GM18508 (cell line): Measurements from ENCODE around the gene CCDC194.

Source experiments
- ATAC-seq: cut with Tn5 transposase; IDR thresholded peaks from one replicate; pipeline ENCODE4 v1.9.1; 2021; ENCODE audit warnings: moderate number of reproducible peaks; ENCODE audit not compliant: insufficient read depth, unreplicated experiment

The CCDC194 gene

DNA sequence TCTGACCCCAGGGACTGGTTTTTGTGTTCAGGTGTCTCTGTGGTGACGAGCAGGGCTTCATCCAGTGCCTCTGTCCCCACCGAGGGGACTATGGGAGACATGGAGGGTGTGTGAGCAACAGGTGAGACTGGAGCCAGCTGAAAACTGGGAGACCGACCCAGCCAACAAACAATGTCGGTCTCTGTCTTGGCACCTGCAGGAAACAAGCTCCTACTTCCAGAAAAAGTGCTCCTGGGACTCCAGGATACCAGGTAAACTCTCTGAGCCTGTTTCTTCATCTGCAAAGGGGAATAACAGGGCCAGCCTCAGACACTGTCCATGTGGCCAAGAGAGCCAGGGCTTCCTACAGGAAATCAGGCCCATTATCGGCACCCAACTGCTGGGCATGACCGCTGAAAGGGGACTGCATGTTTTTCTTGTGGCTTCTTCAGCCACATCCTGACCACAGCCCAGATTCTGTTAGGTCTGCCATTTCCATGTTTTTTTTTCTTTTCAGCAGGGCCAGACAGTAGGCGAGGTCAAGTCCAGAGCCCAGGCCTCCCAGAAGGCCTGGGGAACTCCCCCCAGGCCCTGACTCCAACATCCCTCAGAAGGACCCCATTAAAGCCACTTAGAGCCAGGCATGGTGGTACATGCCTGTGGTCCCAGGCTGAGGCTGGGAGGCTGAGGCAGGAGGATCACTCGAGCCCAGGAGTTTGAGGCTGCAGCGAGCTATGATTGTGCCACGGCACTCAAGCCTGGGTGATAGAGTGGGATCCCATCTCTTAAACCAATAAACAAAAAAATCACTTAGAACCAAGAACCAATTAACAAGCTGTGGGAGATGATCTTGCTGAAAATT, 12.3 kb upstream of the CCDC194 start:
- ATAC-seq, result no peak

DNA sequence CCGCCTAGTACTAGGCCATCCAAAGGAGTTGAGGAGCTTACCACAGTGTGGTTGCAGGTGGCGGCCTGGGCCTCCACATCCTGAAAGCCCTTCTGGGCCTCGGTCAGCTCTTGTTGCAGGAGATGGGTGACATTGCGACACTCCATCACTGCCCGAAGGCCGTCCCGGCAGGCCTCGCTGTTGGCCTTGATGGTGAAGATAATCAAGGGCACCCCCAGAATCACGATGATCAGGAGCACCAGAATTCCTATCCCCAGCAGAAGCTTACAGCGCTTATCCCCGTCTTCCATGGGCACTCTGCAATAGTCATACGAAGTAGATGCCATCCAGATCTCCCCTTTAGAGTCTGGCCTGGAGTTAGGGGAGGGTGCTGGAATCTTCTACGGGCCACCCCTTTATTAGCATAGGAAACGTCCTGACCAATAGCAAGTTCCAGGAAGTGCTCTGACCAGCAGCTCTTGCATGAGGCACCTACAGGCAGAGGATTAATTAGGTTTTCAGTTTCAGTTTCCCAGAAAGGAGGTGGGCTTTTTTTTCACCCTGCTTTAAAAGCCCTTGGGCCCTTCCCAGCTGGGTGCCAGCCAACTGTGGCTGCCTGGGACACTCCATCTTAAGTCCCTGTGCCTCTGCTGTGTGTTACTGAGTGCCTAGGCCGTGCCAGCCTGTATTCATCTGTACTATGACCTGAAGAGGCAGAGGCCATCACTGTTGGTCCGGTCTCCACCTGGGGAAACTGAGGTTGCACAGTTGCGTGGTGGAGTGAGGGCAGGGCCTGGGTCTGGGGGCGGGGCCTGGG, 11.5 kb upstream of the CCDC194 start, which contains the start of gene BST2:
Gene BST2, minus strand, starts transcription at position 381 of the 796 bp plus-strand sequence. Its CDS starts 55 bp downstream, at position 326.
- peak; percentile 62 for ATAC-seq

DNA sequence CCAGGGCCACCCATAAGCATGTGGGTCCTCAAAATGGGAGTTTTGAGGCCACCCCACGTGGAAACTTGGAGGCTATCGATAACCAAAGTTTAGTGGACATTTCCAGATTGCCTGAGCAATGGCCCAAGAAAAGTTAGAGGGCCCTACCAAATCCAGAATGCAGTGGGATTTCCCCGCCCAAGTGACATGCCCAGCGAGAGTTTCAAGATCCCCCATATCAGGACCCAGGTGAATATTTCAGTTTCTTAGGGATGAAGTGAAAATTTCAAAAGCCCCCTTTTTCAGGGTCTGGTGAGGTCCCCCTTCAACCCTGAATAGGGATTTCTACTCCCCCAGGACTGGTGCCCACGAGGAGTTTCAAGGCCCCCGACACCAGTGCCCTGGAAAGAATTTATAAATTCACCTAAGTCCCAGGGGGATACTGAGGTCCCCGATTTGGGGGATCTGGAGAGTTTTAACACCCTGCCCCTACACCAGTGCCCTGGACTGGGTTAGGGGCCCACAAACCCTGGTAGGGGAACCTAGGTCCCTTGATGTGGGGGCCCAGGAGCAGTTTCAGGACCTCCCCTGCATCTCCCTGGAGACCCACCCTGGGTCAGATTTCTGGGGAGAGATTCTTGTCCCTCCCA, 10.7 kb upstream of the CCDC194 start:
- ATAC-seq, result peak; percentile 3

DNA sequence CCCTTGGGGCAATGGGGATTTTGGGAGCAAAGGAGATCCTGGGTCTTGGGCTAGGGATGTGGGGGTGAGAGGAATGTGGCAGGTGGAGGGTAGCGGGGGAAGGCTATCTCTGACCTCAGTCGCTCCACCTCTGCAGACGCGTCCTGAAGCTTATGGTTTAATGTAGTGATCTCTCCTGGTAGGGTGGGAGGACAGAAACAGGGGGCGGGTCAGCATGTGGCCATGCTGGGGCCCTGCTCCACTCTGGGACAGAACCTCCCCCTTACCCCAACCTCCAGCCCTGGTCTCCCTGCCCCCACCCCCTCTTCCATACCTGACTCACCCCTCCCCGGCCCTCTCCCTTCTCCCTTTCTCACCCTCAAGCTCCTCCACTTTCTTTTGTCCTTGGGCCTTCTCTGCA, 10.0 kb upstream of the CCDC194 start:
- no peak for ATAC-seq

DNA sequence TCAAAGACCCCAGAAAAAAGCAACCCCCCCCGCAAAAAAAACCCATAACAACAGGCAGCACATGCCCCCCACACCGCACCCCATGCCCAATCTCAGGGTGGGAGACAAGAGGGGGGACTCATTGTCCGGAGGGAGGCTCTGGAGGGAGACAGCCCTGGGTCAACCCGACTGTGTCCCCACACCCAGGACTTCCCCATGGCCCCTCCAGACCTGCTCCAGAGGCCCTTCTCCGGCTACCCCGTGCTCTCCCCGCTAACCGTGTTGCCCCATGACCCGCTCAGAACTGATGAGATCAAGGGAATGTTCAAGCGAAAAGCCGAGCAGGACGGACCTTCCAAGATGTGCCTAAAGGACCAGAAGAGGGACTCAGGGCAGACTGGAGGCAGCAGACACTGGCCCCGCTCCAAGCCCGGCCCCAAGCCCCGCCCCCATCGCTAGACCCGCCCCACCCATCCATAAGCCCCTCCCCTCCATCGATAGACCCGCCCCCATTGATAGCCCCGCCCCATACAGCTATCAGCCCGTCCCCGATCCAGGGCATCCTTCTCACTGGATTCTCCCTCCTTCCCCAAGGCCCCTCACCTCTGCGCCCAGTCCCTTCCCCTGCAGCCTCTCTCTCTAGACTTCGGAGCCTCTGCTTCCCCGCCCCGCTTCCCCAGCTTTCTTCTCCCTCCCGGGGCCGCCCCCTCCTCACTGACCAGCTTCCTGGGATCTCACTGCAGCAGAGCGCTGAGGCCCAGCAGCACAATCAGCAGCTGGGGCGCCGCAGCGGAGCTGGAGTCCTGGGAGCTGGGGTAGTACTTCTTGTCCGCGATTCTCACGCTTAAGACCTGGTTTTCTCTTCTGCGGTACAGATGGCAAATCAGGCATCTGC, 9.2 kb upstream of the CCDC194 start:
- no peak for ATAC-seq

DNA sequence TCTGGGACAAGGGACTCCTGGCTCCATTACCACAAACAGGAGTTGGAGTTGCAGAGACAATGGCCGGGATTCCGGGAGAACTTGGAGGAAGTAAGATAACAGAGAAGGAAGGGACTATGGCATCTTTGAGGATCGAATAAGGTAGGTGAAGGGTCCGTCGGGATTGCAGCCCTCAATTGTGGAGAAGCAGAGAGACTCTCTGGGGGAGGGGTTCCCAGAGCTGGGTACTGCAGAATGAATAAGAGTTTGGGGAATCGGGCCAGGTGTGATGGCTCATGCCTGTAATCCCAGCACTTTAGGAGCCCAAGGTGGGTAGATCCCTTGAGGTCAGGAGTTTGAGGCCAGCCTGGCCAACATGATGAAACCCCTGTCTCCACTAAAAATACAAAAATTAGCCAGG, 7.6 kb upstream of the CCDC194 start:
- ATAC-seq, result no peak

DNA sequence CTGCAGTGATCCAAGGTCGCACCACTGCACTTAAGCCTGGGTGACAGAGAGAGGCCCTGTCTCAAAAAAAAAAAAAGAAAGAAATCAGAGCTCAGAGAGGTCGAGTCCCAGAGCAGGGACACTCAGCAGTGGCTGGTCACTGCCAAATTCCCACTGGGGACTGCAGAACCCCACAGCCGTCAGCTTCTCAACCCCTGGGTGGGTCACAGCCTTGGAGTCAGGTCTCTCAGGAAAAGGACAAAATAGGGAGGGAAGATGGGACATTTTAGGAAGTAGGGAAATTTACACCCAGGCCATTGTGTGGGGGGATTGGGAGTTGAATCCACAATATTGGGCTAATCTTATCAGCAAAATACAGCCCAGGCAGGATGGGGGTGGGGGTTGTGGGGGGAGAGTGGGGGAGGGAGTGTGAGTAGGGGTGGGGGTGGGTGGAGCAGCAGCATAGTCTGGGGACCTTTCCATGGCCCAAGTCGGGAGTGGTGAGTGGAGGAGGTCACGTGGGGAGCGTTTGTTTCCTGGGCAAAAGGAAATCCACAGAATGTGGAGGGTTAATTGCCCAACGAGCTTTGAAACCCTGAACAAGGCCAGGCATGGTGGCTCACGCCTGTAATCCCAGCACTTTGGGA, 5.0 kb upstream of the CCDC194 start:
- ATAC-seq, result no peak

DNA sequence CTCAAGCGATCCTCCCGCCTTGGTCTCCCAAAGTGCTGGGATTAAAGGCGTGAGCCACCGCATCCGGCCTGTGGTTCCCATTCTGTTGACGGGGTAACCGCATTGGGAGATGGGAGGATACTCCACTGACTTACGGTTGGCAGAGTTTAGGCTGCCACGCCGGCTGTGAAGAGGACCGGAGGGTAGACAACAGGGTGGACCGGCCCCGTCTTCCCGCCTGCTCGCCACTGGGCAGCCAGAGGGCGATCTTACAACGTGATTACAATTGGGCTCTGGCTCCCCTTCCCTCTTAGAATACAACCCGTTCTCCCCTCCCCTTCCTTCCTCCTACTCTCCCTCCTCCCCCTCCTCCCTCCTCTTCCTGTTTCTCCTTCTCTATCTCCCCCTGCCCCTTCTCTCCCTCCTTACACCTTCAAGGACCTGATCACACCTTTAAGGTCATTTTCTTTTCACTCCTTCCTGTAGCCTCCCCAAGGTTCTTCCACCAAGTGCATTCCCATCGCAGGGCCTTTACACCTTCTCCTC, 957 bp upstream of the CCDC194 start:
- no peak for ATAC-seq

DNA sequence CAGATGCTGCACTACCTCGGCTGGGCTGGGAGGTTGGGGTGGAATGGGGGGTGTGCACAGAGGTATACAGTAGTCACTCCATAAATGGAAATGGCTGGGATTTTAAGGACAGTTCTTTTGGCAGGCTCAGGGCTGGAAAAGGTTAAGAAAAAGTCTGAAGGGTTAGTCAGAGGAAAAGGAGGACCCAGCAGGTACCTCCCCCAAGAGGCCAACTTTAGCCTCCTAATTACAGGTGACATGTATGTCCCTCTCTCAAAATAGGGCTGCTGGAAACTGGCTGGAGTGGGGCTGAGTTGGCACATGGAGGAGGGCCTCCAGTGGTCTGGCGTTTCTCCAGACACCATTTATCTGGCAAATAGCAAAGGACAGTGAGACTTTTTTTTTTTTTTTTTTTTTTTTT, 994 bp downstream of the CCDC194 start:
- ATAC-seq, result no peak

DNA sequence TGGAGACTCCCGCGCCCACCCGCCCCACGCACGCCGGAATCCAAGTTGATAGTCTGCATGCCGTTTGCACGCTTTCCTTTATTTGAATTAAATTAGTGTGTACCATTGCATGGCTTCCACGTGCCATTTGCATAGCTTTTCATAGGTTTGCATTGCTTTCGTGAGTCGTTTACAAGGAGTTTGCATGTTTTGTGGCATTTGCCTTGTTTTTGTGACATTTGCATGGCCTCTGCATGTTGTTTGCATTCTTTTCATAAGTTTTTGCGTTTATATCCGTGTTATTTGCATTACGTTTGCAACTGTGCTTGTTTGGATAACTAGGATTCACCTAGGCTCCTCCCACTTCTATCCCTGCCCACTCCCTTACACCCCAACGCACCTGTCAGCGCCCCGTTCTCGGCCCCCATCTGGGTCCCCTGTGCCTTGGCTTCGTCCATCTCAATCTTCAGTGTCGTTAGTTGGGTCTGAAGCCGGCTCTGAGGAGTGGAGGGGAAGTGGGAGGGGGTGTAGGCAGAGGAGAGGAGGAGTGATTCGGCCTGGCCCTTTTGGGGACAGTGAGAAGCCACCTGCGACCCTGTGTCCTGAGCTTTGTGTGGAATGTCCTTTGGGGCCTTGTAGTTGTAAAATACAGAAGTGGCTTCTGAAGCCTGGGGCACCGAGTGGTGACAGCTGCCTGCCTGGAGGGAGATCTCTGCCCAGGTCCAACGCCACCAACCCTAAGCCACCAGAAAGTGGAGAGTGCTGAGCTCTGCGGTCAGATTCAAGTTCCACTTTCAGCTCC, 2.4 kb downstream of the CCDC194 start:
- no peak for ATAC-seq

DNA sequence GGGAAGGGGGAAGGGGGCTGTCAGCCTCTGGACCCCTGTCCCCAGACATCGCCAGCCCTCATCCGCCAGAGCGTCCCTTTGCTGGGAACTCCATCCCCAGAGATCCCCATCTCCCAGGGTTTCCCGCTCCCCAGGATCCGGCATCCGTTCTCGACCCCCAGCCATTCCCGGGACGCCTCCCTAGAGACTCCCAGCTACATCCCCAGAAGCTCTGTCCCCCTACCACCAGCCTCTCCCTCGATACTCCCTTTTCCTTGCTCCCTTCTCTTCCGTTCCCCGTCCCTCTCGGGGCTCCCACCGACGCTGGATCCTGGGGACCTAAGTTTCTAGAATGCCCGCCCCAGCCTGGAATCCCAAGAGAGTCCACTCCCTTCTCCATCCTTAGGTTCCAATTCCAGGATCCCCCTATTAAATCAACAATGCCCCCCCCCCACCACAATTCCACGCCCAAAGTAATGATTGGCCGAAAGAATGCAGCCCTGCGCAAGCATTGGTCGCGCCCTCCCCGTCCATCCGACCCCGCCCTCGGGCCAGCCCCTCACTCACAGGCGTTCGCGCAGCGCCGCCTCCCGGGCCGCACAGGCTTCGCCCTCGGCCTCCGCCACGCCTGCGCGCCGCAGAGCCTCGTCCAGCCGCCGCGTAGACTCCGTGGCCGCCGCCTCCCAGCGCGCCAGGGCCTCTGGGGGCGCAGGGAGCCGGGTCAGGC, 3.2 kb downstream of the CCDC194 start:
- no peak for ATAC-seq

DNA sequence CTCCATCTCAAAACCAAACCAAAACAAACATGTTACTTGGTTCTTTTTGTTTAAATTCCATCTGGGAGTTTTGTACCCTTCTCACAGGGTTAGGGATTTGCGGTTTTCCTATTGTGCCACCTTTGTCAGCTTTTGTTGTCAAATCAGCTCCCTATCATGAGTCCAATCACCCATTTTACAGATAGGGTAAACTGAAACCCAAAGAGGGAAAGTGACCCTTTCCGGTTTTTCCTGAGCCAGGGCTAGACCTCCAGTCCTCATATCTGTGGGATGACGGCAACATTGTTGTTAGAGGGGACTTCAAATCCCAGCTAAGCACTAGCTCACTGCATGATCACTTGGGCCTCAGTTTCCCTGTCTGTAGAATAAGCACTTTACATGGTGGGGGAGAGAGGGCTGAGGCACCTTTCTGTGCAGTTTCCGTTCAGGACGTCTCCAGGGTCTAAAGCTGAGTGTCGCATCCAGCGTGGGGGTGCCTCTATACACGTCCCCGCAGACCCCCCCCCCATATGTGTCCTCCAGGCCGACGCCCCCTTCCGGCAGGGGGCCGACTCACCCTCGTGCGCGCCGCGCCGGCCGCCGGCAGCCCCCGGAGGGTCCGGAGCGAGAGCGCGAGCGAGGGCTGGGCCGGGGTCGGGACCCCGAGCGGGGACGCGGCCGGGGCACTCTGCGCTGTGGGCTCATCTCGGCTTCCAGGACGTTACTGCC, 3.9 kb downstream of the CCDC194 start:
- no peak for ATAC-seq

DNA sequence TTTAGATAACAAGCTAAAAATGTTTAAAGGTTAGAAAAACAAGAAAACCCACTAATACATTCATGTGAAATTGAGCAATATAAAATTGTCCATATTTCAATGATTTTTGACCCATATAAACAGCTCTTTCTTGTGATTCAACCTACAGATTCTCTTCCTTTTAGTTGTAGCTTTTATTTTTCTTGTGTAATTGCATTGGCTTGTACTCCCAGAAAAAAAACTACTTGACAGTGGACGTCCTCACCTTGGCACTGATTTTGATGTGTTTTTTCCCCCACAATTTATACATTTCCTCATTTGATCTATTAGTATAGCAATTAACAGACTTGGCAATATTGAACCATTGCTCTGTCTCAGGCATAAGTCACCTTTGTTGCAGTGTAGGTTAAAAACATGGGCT, 4.7 kb downstream of the CCDC194 start:
- ATAC-seq, result no peak

DNA sequence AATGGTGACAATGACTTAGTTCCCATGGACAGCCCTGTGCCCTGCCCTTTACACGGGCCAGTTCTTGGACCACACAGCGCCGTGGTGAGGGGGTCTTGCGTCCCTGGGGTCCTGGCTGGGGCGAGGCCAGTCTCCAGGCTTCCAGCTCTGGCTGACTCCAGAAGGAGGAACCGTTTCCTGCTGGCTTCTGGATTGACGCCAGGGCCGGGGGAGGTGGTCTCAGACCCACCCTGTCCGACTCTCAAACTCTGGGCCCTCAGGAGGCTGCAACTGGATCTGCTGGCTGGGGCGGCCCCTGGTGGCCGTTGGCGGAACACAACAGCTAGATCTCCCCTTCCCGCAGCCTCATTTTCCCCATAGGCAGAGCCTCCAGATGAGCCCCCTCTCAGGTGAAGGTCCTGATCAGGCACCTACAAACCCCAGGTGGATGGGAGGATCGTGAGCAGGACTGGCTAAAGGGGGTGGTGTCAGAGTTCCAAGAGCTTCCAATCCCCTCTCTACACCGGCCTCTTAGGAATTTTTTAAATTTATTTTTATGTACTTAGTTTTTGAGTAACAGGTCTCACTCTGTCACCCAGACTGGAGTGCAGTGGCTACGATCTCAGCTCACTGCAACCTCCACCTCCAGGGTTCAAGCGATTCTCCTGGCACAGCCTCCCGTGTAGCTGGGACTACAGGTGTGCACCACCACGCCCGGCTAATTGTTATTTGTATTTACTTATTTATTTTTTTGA, 8.0 kb downstream of the CCDC194 start:
- no peak for ATAC-seq

DNA sequence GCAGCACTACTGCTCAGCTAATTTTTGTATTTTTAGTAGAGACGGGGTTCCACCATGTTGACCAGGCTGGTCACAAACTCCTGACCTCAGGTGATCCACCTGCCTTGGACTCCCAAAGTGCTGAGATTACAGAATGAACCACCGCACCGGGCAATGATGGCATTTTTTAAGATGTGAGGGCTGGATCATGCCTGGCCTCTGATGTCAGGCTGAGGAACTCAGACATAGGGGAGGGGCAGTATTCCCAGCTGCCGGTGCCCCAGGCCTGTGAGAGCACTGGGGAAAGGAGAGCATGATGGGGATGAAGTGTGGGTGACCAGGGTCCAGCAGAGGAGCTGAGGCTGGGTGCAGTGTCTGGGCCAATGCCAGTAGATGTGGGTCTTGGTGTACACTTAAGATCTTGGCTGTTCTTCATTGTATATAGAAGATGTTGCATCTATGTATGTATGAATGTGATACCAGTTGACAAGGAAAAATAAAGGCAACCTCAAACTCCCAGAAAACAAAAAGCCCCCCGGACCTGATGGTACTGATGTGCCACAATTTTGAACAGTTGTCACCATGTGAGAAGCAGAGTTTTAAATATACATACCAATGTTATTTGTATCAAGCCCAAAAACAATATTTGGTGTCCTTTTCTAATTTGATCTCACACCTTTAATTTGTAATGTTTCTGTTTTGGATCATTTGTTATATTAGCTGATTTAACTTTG, 13.4 kb downstream of the CCDC194 start:
- no peak for ATAC-seq

DNA sequence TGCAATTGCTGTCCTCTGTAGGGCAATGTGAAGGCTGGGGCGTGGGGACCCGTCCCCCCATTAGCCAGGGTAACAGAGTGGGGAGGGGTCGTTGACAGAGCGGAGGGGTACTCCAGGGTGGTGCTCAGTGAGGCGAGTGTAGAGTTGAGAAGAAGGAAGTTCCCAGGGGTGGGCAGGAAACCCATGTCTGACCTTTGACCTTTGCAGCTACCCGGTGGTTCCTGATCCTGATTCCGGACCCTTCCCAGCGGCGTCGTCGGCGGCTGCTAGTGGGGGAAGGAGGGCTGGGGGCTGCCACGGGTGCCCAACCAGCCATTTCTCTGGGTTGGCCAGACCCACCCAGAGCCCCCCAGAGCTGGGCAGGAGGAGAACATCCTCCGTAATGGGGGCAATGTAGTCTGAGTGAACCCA, 14.8 kb downstream of the CCDC194 start:
- no peak for ATAC-seq
